Measurements from ENCODE around the gene SLC35G3.
A peak's percentile ranks its signal among the peaks of the same experiment; 100 is the strongest.
"Not testable (repeated sequence)": the region's sequence is repeated elsewhere in the genome, so short reads cannot be mapped to it uniquely, and the experiment has no call there.

The SLC35G3 gene

GRCh38 chr17:35224436-35224835 lies 30.2 kb upstream of the SLC35G3 start:
- Mint-ChIP-seq H3K36me3 (ENCODE audit: low read depth) (peaks cover 9% of the 10 kb centered on the region), H3K27me3 (no peaks in the 10 kb centered on the region), H3K27ac (no peak overlapping the region), H3K4me1 (ENCODE audit: low read depth) (peaks cover 47% of the 10 kb centered on the region), H3K4me3 (no peak overlapping the region), H3K9me3 (peaks cover 17% of the 10 kb centered on the region)
- DNase-seq: no peak

DNA sequence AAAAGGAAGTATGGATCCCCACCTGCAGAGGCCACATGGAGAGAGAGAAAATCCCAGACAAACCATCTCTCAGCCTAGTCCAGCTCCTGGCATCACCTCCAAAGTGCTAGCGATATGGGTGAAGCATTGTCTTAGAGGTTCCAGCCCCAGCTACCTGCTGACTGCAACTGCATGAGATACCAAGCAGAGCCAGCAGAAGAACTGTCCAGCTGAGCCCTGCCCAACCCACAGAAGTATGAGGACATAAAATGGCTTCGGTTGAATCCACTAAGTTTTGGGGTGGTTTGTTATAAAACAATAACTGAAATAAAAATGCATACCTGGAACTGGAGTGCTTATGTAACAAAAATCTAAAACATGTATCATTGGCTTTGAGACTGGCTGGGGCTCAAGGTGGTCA lies 28.3 kb upstream of the SLC35G3 start:
- Mint-ChIP-seq H3K36me3 (ENCODE audit: low read depth) (peaks cover 9% of the 10 kb centered on the region), H3K4me1 (ENCODE audit: low read depth) (peaks cover 54% of the 10 kb centered on the region), H3K9me3 (peaks cover 17% of the 10 kb centered on the region), H3K27me3 (no peaks in the 10 kb centered on the region), H3K27ac (no peak overlapping the region), H3K4me3 (no peak overlapping the region)
- DNase-seq: no peak

DNA sequence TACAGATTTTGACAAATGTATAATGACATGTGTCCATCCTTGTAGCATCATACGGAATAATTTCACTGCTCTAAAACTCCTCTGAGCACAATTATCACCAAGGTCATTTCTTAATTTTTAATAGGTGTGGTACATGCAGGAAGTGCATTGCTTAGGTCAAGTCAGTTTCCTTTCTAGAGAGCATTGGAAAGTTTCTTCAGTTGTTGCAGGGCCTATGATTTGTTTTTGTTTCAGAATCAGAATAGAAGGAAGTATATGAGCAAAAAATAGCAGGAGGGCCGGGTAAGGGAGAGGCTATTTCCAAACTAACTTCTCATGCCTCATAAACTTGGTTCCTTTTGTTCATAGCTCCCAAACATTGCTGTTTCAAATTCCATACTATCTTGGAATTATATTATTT lies 24.7 kb upstream of the SLC35G3 start:
- H3K36me3 Mint-ChIP-seq (ENCODE audit: low read depth): peaks cover 9% of the 10 kb centered on the region
- peak overlapping the region; percentile 78 for H3K27ac Mint-ChIP-seq
- DNase-seq: no peak
- H3K4me3 Mint-ChIP-seq: peak overlapping the region; percentile 48
- H3K4me1 Mint-ChIP-seq (ENCODE audit: low read depth): peaks cover 69% of the 10 kb centered on the region
- H3K9me3 Mint-ChIP-seq: peaks cover 13% of the 10 kb centered on the region
- H3K27me3 Mint-ChIP-seq: no peaks in the 10 kb centered on the region

DNA sequence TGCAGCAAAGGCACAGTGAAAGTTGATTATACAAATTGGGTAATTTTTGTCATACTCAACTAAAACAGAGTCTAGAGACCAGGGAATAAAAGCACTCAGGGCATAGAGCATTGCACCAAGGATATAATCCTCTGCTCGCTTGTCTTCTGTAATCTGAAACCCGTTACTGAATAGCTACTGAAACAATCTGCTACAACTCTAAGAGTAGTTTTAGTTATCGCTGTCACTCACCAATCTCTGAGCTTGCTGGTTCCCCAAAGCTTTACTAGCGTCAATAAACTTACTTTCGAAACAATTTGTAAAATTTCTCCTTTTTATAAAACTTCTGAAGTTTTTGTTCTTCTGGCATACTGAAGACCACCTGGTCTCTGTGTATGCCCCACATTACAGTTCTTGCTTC lies 22.9 kb upstream of the SLC35G3 start:
- Mint-ChIP-seq H3K4me1 (ENCODE audit: low read depth) (peaks cover 87% of the 10 kb centered on the region), H3K4me3 (no peak overlapping the region), H3K9me3 (peaks cover 12% of the 10 kb centered on the region), H3K27ac (no peak overlapping the region), H3K36me3 (ENCODE audit: low read depth) (no peaks in the 10 kb centered on the region), H3K27me3 (no peaks in the 10 kb centered on the region)
- no peak for DNase-seq

DNA sequence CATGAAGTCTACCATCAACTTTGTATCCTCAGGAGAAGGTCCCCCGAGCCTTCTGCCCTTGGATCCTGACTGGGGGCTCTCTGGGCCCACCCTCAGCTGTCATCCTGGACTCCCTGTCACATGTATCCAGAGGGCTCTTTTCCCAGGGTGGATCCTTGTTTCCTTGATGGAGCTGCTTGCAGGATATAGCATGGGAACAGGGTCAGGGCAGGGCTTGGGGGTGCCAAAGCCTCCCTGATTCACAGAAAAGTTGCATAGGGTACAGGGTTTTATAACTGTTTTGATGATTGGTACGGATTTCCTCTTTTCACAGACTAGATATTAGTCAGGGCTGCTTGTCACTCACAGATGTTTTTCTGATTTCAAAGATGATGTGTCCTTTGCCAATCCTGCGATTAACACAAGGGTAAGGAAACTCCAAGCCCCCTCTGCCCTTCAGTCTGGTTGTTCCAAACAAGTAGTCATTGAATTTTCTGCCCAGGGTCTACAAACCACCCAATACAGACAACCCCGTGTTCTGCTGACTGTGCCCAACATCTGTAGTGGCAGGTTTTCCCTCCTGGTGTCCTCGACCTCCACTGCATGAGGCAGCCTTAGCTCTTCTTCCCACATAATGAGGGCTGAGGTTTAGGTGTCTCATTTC lies 20.6 kb upstream of the SLC35G3 start:
- H3K27ac Mint-ChIP-seq: peak overlapping the region; percentile 87
- peak; percentile 68 for DNase-seq
- no peaks in the 10 kb centered on the region for H3K36me3 Mint-ChIP-seq (ENCODE audit: low read depth)
- peaks cover 89% of the 10 kb centered on the region for H3K4me1 Mint-ChIP-seq (ENCODE audit: low read depth)
- H3K4me3 Mint-ChIP-seq: peak overlapping the region; percentile 53
- H3K27me3 Mint-ChIP-seq: no peaks in the 10 kb centered on the region
- H3K9me3 Mint-ChIP-seq: peaks cover 11% of the 10 kb centered on the region

DNA sequence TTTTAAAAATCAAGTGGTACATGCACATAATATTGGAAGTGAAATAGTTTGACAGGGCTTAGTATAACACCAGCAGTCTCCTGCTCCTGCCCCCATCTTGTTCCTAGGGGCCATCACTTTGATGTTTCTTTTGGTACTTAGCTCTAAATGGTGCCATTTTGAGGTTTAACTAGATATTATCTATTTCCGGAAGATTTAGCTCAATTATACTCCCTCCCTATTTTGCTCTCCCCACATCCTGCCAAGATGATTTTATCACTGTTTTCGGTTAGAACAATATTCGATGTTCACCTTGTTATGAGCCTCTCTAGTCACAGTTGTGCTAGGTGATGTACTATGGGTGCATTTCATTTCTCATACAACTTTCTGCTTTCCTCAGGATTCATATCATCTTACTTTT lies 20.0 kb upstream of the SLC35G3 start:
- DNase-seq: no peak
- H3K9me3 Mint-ChIP-seq: peaks cover 11% of the 10 kb centered on the region
- H3K4me3 Mint-ChIP-seq: peak overlapping the region; percentile 53
- peak overlapping the region; percentile 87 for H3K27ac Mint-ChIP-seq
- H3K36me3 Mint-ChIP-seq (ENCODE audit: low read depth): no peaks in the 10 kb centered on the region
- H3K27me3 Mint-ChIP-seq: no peaks in the 10 kb centered on the region
- peaks cover 88% of the 10 kb centered on the region for H3K4me1 Mint-ChIP-seq (ENCODE audit: low read depth)

DNA sequence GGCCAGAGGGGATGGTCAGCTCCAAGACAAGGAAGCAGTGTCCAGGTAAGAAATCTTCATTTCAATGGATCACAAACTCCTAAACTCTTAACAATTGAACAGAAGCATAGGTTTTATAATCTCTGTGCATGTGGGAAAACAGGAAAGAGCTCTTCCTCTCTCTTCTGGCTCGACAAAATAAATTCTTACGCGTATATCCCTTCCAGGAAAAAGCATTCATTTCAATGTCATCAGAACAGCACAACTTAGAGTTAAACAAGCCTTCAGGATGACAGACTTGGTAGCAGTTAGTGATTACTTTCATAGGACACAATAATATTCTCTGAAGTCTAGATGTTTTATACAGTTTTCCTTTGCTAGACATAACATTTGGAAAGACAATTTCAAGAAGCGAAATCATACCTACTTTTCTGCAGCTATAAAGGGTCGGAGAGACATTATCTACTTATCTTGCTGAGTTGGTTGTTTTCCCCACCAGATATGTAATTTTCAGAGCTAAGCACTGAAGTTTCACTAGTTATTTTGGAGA lies 19.3 kb upstream of the SLC35G3 start:
- Mint-ChIP-seq H3K36me3 (ENCODE audit: low read depth) (no peaks in the 10 kb centered on the region), H3K27ac (peak overlapping the region; percentile 87), H3K9me3 (peaks cover 11% of the 10 kb centered on the region), H3K27me3 (no peaks in the 10 kb centered on the region), H3K4me3 (peak overlapping the region; percentile 53), H3K4me1 (ENCODE audit: low read depth) (peaks cover 88% of the 10 kb centered on the region)
- DNase-seq: no peak

GRCh38 chr17:35212668-35213067 lies 18.5 kb upstream of the SLC35G3 start:
- H3K4me3 Mint-ChIP-seq: peak overlapping the region; percentile 53
- peak overlapping the region; percentile 87 for H3K27ac Mint-ChIP-seq
- H3K36me3 Mint-ChIP-seq (ENCODE audit: low read depth): no peaks in the 10 kb centered on the region
- peaks cover 81% of the 10 kb centered on the region for H3K4me1 Mint-ChIP-seq (ENCODE audit: low read depth)
- no peak for DNase-seq
- peaks cover 11% of the 10 kb centered on the region for H3K9me3 Mint-ChIP-seq
- no peaks in the 10 kb centered on the region for H3K27me3 Mint-ChIP-seq

DNA sequence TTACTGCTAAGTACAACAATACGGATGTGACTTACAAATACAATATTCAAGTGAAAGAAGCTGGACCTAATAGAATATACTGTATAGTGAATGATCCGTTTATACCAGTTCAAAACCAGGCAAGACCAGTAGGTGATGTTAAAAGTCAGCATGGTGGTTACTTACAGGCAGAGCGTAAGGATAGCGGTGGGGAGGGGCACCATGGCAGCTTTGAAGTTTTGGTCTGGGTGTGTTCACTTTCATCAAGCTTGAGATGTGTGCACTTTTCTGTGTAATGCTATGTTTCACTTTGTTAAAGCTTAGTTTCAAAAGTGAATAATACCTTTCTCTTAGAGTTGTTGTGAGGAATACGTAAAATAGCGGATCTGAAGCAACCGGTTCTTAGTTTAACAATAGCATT lies 16.5 kb upstream of the SLC35G3 start:
- no peak for DNase-seq
- peaks cover 11% of the 10 kb centered on the region for H3K9me3 Mint-ChIP-seq
- H3K36me3 Mint-ChIP-seq (ENCODE audit: low read depth): no peaks in the 10 kb centered on the region
- no peak overlapping the region for H3K27ac Mint-ChIP-seq
- peaks cover 74% of the 10 kb centered on the region for H3K4me1 Mint-ChIP-seq (ENCODE audit: low read depth)
- H3K4me3 Mint-ChIP-seq: no peak overlapping the region
- H3K27me3 Mint-ChIP-seq: no peaks in the 10 kb centered on the region

DNA sequence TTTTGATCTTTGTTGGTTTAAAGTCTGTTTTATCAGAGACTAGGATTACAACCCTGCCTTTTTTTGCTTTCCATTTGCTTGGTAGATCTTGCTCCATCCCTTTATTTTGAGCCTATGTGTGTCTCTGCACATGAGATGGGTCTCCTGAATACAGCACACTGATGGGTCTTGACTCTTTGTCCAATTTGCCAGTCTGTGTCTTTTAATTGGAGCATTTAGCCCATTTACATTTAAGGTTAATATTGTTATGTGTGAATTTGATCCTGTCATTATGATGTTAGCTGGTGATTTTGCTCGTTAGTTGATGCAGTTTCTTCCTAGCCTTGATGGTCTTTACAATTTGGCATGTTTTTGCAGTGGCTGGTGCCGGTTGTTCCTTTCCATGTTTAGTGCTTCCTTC lies 8.4 kb upstream of the SLC35G3 start:
- not testable (repeated sequence) for H3K27me3 Mint-ChIP-seq; H3K27ac Mint-ChIP-seq; H3K36me3 Mint-ChIP-seq (ENCODE audit: low read depth); DNase-seq; H3K4me3 Mint-ChIP-seq
- Mint-ChIP-seq H3K4me1 (ENCODE audit: low read depth) (peaks cover 10% of the 10 kb centered on the region), H3K9me3 (peaks cover 16% of the 10 kb centered on the region)

GRCh38 chr17:35195062-35195461 lies 869 bp upstream of the SLC35G3 start:
- H3K4me3 Mint-ChIP-seq; DNase-seq; H3K36me3 Mint-ChIP-seq (ENCODE audit: low read depth); H3K27ac Mint-ChIP-seq; H3K27me3 Mint-ChIP-seq: not testable (repeated sequence)
- Mint-ChIP-seq H3K4me1 (ENCODE audit: low read depth) (peaks cover 22% of the 10 kb centered on the region), H3K9me3 (peaks cover 14% of the 10 kb centered on the region)

GRCh38 chr17:35192708-35193107 lies 1.5 kb downstream of the SLC35G3 start:
- Mint-ChIP-seq H3K27ac (peak overlapping the region; percentile 67), H3K4me3 (peak overlapping the region; percentile 25), H3K36me3 (ENCODE audit: low read depth) (peaks cover 3% of the 10 kb centered on the region), H3K4me1 (ENCODE audit: low read depth) (peaks cover 42% of the 10 kb centered on the region), H3K9me3 (peaks cover 7% of the 10 kb centered on the region), H3K27me3 (no peaks in the 10 kb centered on the region)
- no peak for DNase-seq

GRCh38 chr17:35191001-35191695 lies 3.0 kb downstream of the SLC35G3 start:
- H3K4me1 Mint-ChIP-seq (ENCODE audit: low read depth): peaks cover 56% of the 10 kb centered on the region
- no peak overlapping the region for H3K4me3 Mint-ChIP-seq
- no peaks in the 10 kb centered on the region for H3K27me3 Mint-ChIP-seq
- H3K27ac Mint-ChIP-seq: no peak overlapping the region
- H3K36me3 Mint-ChIP-seq (ENCODE audit: low read depth): no peaks in the 10 kb centered on the region
- H3K9me3 Mint-ChIP-seq: peaks cover 4% of the 10 kb centered on the region
- no peak for DNase-seq

GRCh38 chr17:35189291-35189690 lies 4.9 kb downstream of the SLC35G3 start:
- Mint-ChIP-seq H3K4me1 (ENCODE audit: low read depth) (peaks cover 68% of the 10 kb centered on the region), H3K4me3 (peak overlapping the region; percentile 46), H3K27me3 (no peaks in the 10 kb centered on the region), H3K9me3 (no peaks in the 10 kb centered on the region), H3K27ac (no peak overlapping the region), H3K36me3 (ENCODE audit: low read depth) (no peaks in the 10 kb centered on the region)
- DNase-seq: no peak

- DNase-seq: no peak
- H3K27me3 Mint-ChIP-seq: no peaks in the 10 kb centered on the region
- H3K9me3 Mint-ChIP-seq: no peaks in the 10 kb centered on the region
- peaks cover 77% of the 10 kb centered on the region for H3K4me1 Mint-ChIP-seq (ENCODE audit: low read depth)
- peak overlapping the region; percentile 59 for H3K27ac Mint-ChIP-seq
- no peak overlapping the region for H3K4me3 Mint-ChIP-seq
- H3K36me3 Mint-ChIP-seq (ENCODE audit: low read depth): no peaks in the 10 kb centered on the region
Observed at GRCh38 chr17:35188111-35188510, 6.1 kb downstream of the SLC35G3 start.

Data from activated T-cell treated with anti-CD3 and anti-CD28 coated beads, Interleukin-2, amount 50 U/mL, for 24 hours (primary cell).